Stimulated activated CD4-positive, alpha-beta T cell treated with anti-CD3 and anti-CD28 coated beads, Interleukin-1b, Interleukin-23, amount 100 ng/mL, for 24 hours (primary cell): ENCODE data around the gene DIAPH1.
A peak's percentile ranks its signal among the peaks of the same experiment; 100 is the strongest.

ENCODE experiments used
- DNase-seq, 4 experiments: peaks; one replicate each; pipeline ENCODE4 v3.0.0-alpha.2; 2020; ENCODE audit warnings: low read depth in 4 of 4, low spot score in 1 of 4

Gene DIAPH1

GRCh38 chr5:141640051-141640415, 21.2 kb upstream of the DIAPH1 start:
- no peak for DNase-seq

- no peak for DNase-seq
These were observed 20.7 kb upstream of the DIAPH1 start for GRCh38 chr5:141639357-141640050.

- DNase-seq = no peak
These were observed 20.0 kb upstream of the DIAPH1 start for GRCh38 chr5:141638771-141639170.

GRCh38 chr5:141637767-141638419, 19.1 kb upstream of the DIAPH1 start:
- DNase-seq = peak in 2 of 4 experiments; percentile 32 to 42

GRCh38 chr5:141637123-141637766, 18.4 kb upstream of the DIAPH1 start:
- peak in 2 of 4 experiments; percentile 43 to 58 for DNase-seq

- peak; percentile 84 to 97 (median 92) for DNase-seq
These were observed 17.8 kb upstream of the DIAPH1 start, which contains the start of the genes HDAC3 and RELL2 for GRCh38 chr5:141636413-141637122. Gene HDAC3 (minus strand): TSS chr5:141636849. CDS start chr5:141636790, 59 bp downstream. Gene RELL2 (plus strand): TSS chr5:141636997. CDS start chr5:141638226, 1,229 bp downstream.

- DNase-seq = no peak
These were observed 17.3 kb upstream of the DIAPH1 start for GRCh38 chr5:141636106-141636412.

GRCh38 chr5:141635646-141636045, 16.8 kb upstream of the DIAPH1 start:
- DNase-seq = no peak

- DNase-seq = no peak
These were observed 15.9 kb upstream of the DIAPH1 start for GRCh38 chr5:141634720-141635119.

- no peak for DNase-seq
These were observed 15.2 kb upstream of the DIAPH1 start for GRCh38 chr5:141633871-141634561.

GRCh38 chr5:141632650-141633049, 13.8 kb upstream of the DIAPH1 start:
- no peak for DNase-seq

- no peak for DNase-seq
These were observed 11.9 kb upstream of the DIAPH1 start for GRCh38 chr5:141630570-141631140.

- DNase-seq = no peak
These were observed 9.5 kb upstream of the DIAPH1 start for GRCh38 chr5:141628175-141628788.

GRCh38 chr5:141623611-141624010, 4.8 kb upstream of the DIAPH1 start:
- no peak for DNase-seq

GRCh38 chr5:141623186-141623585, 4.4 kb upstream of the DIAPH1 start:
- DNase-seq = no peak

- peak in 2 of 4 experiments; percentile 54 to 56 for DNase-seq
These were observed 583 bp downstream of the DIAPH1 start for GRCh38 chr5:141618030-141618803.

GRCh38 chr5:141617682-141618029, 1.1 kb downstream of the DIAPH1 start:
- DNase-seq = no peak

GRCh38 chr5:141617128-141617527, 1.7 kb downstream of the DIAPH1 start:
- DNase-seq = no peak

GRCh38 chr5:141615991-141616720, 2.6 kb downstream of the DIAPH1 start:
- DNase-seq = no peak
